ENCODE results near the gene ZCCHC14. TPM values are rescaled to one million over a fixed set of nuclear protein-coding genes. Genes with fewer than 3 reads are reported as not detected.

Gene ZCCHC14
- total and polyA plus RNA-seq, 2 of the 8 experiments (the other 6 are each of a cell fraction or from before 2014, with no cell fraction given) = 8.2 to 28.2 TPM

DNA sequence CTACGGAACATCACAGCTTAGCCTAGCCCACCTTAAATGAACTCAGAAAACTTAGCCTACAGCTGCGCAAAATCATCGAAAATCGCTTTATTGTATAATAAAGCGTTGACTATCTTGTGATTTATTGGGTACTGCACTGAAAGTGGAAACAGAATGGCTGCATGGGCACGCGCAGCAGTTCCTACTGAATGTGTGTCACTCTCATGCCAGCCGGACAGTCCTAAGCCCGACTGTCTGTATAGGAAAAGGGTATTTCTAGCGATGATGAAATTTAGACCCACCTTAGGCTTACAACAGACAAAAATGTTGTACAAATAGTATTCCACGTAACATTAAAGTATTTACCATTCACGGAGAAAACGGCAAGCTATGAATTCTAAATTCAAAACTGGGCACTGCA lies 118.5 kb downstream of the ZCCHC14 start:
- peaks cover 2 to 11% of the 10 kb centered on the region in 2 experiments for H4K20me1 ChIP-seq (replicated peaks in 1 of 2; ENCODE audit: control insufficient read depth in 1 of 2, insufficient read depth in 2 of 2, low read length in 2 of 2)
- POLR2A ChIA-PET (ENCODE audit: partially characterized antibody) = interaction anchor here (1.1 kb wide), 1 partner anchor 57 kb away, joined by 3 read pairs; the partner anchor contains the start of gene C16orf95

More for the DNA sequence above, 118.5 kb downstream of the ZCCHC14 start:
- H2BK5ac ChIP-seq (ENCODE audit: low read depth, low read length) = no peak overlapping the region
- H3K9ac ChIP-seq (replicated peaks in 1 of 4; ENCODE audit: extremely low read depth in 1 of 4, low read depth in 3 of 4, low read length in 3 of 4) = no peak overlapping the region
- 93% methylated on average over 13 of the region's 13 CpGs; no CpG with 5 or more reads in 1 of the 2 experiments for WGBS, 2 experiments (ENCODE audit: extremely low coverage in 1 of 2, insufficient coverage in 1 of 2, insufficient read length in 1 of 2, insufficient replicate concordance in 2 of 2, low coverage in 1 of 2, low lambda C conversion rate in 2 of 2, missing lambda C conversion rate in 1 of 2)
- H3K27ac ChIP-seq (ENCODE audit: low read depth, low read length) = no peak overlapping the region
- TF ChIP-seq SUZ12 (IDR thresholded peaks at IDR 0.05; ENCODE audit: low read length) (no peak), KDM5A (IDR thresholded peaks at IDR 0.05; ENCODE audit: low read length) (no peak), BRCA1 (IDR thresholded peaks at IDR 0.05; ENCODE audit: low read depth, low read length) (no peak), EGR1 (IDR thresholded peaks at IDR 0.05; ENCODE audit: borderline replicate concordance, low read depth, low read length) (no peak), CEBPB (IDR thresholded peaks at IDR 0.05; ENCODE audit: low read depth, low read length) (no peak), CBX5 (IDR thresholded peaks at IDR 0.05; ENCODE audit: low read depth, low read length) (no peak), JUND (IDR thresholded peaks at IDR 0.05; ENCODE audit: low read length) (no peak), SRF (IDR thresholded peaks at IDR 0.05; ENCODE audit: low read depth, low read length) (no peak), CHD2 (IDR thresholded peaks at IDR 0.05; ENCODE audit: low read length) (no peak), SP1 (IDR thresholded peaks at IDR 0.05; ENCODE audit: low read depth, low read length) (no peak), NRF1 (IDR thresholded peaks at IDR 0.05; ENCODE audit: low read depth, low read length) (no peak)
- TF ChIP-seq, protein P1, sequence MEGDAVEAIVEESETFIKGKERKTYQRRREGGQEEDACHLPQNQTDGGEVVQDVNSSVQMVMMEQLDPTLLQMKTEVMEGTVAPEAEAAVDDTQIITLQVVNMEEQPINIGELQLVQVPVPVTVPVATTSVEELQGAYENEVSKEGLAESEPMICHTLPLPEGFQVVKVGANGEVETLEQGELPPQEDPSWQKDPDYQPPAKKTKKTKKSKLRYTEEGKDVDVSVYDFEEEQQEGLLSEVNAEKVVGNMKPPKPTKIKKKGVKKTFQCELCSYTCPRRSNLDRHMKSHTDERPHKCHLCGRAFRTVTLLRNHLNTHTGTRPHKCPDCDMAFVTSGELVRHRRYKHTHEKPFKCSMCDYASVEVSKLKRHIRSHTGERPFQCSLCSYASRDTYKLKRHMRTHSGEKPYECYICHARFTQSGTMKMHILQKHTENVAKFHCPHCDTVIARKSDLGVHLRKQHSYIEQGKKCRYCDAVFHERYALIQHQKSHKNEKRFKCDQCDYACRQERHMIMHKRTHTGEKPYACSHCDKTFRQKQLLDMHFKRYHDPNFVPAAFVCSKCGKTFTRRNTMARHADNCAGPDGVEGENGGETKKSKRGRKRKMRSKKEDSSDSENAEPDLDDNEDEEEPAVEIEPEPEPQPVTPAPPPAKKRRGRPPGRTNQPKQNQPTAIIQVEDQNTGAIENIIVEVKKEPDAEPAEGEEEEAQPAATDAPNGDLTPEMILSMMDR (IDR thresholded peaks at IDR 0.05; ENCODE audit: control extremely low read depth in 1 of 3, insufficient read depth in 1 of 3, low read depth in 1 of 3, low read length in 3 of 3) = no peak
- H3K4ac ChIP-seq (replicated peaks; ENCODE audit: insufficient read length, low read depth, low read length) = no peak overlapping the region
- FAIRE-seq (no peak), DNase-seq (ENCODE audit: low read depth in 1 of 2, low spot score in 2 of 2) (no peak)
- no peak overlapping the region for H2BK20ac ChIP-seq (ENCODE audit: low read length)
- no peak overlapping the region for H3K4me2 ChIP-seq (ENCODE audit: insufficient read depth in 1 of 2, low read depth in 2 of 2, low read length in 2 of 2)
- H4K91ac ChIP-seq (replicated peaks; ENCODE audit: insufficient read length, low read length) = no peak overlapping the region
- CTCF ChIA-PET (ENCODE audit: partially characterized antibody) = interaction anchor here (0.6 kb wide), 1 partner anchor 269 kb away, joined by 3 read pairs; no protein-coding TSS in a partner anchor
- no peak overlapping the region for H2BK15ac ChIP-seq (ENCODE audit: low read length)
- H3K9me3 ChIP-seq (ENCODE audit: insufficient read depth in 2 of 2, low read depth in 1 of 2, low read length in 1 of 2) = no peaks in the 10 kb centered on the region
- no peak overlapping the region for H4K8ac ChIP-seq (ENCODE audit: extremely low read depth, insufficient read depth, low read length)
- no peak overlapping the region for H2AFZ ChIP-seq (ENCODE audit: low read length)
- H3K23me2 ChIP-seq (ENCODE audit: low read depth, low read length) = no peaks in the 10 kb centered on the region
- H3K14ac ChIP-seq (ENCODE audit: insufficient read length) = no peak overlapping the region
- peaks cover 7% of the 10 kb centered on the region for H3K79me1 ChIP-seq (ENCODE audit: low read depth, low read length)
- no peak overlapping the region for H3K18ac ChIP-seq (ENCODE audit: extremely low read depth, low read length)
- no peaks in the 10 kb centered on the region for H3K27me3 ChIP-seq (replicated peaks in 1 of 4; ENCODE audit: control insufficient read depth in 3 of 4, extremely low read depth in 1 of 4, insufficient read depth in 3 of 4, low read length in 3 of 4)
- H3K23ac ChIP-seq (ENCODE audit: insufficient read length) = no peak overlapping the region
- H2BK120ac ChIP-seq (replicated peaks; ENCODE audit: low read depth, low read length) = no peak overlapping the region
- peaks cover 0 to 6% (median 0%) of the 10 kb centered on the region in 4 experiments; a peak in 1 of 7 replicates for H3K4me1 ChIP-seq (replicated peaks in 1 of 4; ENCODE audit: control insufficient read depth in 3 of 4, insufficient read depth in 4 of 4, low read length in 3 of 4)
- H4K5ac ChIP-seq (ENCODE audit: insufficient read length, low read depth, low read length) = no peak overlapping the region
- H3K4me3 ChIP-seq (ENCODE audit: extremely low read depth in 1 of 4, insufficient read depth in 2 of 4, low read depth in 3 of 4, low read length in 4 of 4) = no peak overlapping the region
- no peak overlapping the region for H3K56ac ChIP-seq (replicated peaks; ENCODE audit: insufficient read length, low read depth, low read length)
- H2BK12ac ChIP-seq (ENCODE audit: low read depth, low read length) = no peak overlapping the region
- H3K36me3 ChIP-seq (ENCODE audit: control insufficient read depth in 2 of 4, insufficient read depth in 4 of 4, low read length in 3 of 4) = no peaks in the 10 kb centered on the region
- peaks cover 0 to 49% of the 10 kb centered on the region in 2 experiments; a peak in 2 of 4 replicates for H3K79me2 ChIP-seq (ENCODE audit: control insufficient read depth in 1 of 2, insufficient read depth in 2 of 2, low read length in 2 of 2)
- no peak overlapping the region for H2AK5ac ChIP-seq (ENCODE audit: low read depth, low read length)
